HG03060 (cell line): ENCODE results near the gene DUSP8.
"Not testable (repeated sequence)": the region's sequence is repeated elsewhere in the genome, so short reads cannot be mapped to it uniquely, and the experiment has no call there.

ENCODE experiments used
- ATAC-seq: cut with Tn5 transposase; IDR thresholded peaks from one replicate; pipeline ENCODE4 v1.9.1; 2021; ENCODE audit warnings: low read depth, moderate number of reproducible peaks; ENCODE audit not compliant: unreplicated experiment

The DUSP8 gene

GRCh38 chr11:1589996-1590395 is 17.9 kb upstream of the DUSP8 start:
- no peak for ATAC-seq

GRCh38 chr11:1589191-1589963 is 17.3 kb upstream of the DUSP8 start:
- ATAC-seq = not testable (repeated sequence)

GRCh38 chr11:1586699-1587098 is 14.6 kb upstream of the DUSP8 start:
- no peak for ATAC-seq

- not testable (repeated sequence) for ATAC-seq
Measured at GRCh38 chr11:1584661-1585370, 12.7 kb upstream of the DUSP8 start, which contains the start of gene KRTAP5-1. KRTAP5-1 (minus strand) TSS chr11:1585283; CDS start chr11:1585249, 34 bp downstream.

GRCh38 chr11:1582909-1583308 is 10.8 kb upstream of the DUSP8 start:
- not testable (repeated sequence) for ATAC-seq

GRCh38 chr11:1581976-1582375 is 9.9 kb upstream of the DUSP8 start:
- ATAC-seq = no peak

- no peak for ATAC-seq
Measured at GRCh38 chr11:1576825-1577224, 4.8 kb upstream of the DUSP8 start.

GRCh38 chr11:1575756-1576155 is 3.7 kb upstream of the DUSP8 start:
- ATAC-seq = not testable (repeated sequence)

GRCh38 chr11:1574933-1575242 is 2.8 kb upstream of the DUSP8 start:
- no peak for ATAC-seq

GRCh38 chr11:1574238-1574932 is 2.3 kb upstream of the DUSP8 start:
- ATAC-seq = no peak

- no peak for ATAC-seq
Measured at GRCh38 chr11:1573903-1574237, 1.8 kb upstream of the DUSP8 start.

- no peak for ATAC-seq
Measured at GRCh38 chr11:1573077-1573902, 1.2 kb upstream of the DUSP8 start.

GRCh38 chr11:1571760-1572196 is 293 bp downstream of the DUSP8 start:
- ATAC-seq = no peak

- no peak for ATAC-seq
Measured at GRCh38 chr11:1570896-1571759, 943 bp downstream of the DUSP8 start.

GRCh38 chr11:1570531-1570895 is 1.6 kb downstream of the DUSP8 start:
- ATAC-seq = no peak

GRCh38 chr11:1570001-1570453 is 2.0 kb downstream of the DUSP8 start:
- no peak for ATAC-seq

- no peak for ATAC-seq
Measured at GRCh38 chr11:1569251-1569780, 2.8 kb downstream of the DUSP8 start.

- ATAC-seq = no peak
Measured at GRCh38 chr11:1568441-1568911, 3.6 kb downstream of the DUSP8 start.

- no peak for ATAC-seq
Measured at GRCh38 chr11:1567721-1568100, 4.4 kb downstream of the DUSP8 start.
